Fibroblast of the aortic adventitia (primary cell): ENCODE data around the gene ANKMY2. TPM values are rescaled to one million over a fixed set of nuclear protein-coding genes. Genes with fewer than 3 reads are reported as not detected.
A peak's percentile ranks its signal among the peaks of the same experiment; 100 is the strongest.
"Not testable (repeated sequence)": the region's sequence is repeated elsewhere in the genome, so short reads cannot be mapped to it uniquely, and the experiment has no call there.

ENCODE experiments used
- DNase-seq: peaks from one replicate; pipeline ENCODE4 v3.0.0-alpha.2; 2010; ENCODE audit warnings: low read depth
- H3K4me3 ChIP-seq: 2 replicates; pipeline ENCODE4 v1.5.1; 2011; ENCODE audit warnings: low read depth, mild to moderate bottlenecking, control low read depth, low read length, moderate library complexity
- total RNA-seq: library from RNA; depleted of rRNA; stranded (reverse); fragments of >200 nt; gene quantifications from 2 replicates; pipeline ENCODE4 v1.2.3, GENCODE V29; 2012; ENCODE audit warnings: low replicate concordance
- TF ChIP-seq, protein P1 (sequence below): IDR thresholded peaks from 2 replicates; pipeline ENCODE4 v1.5.1; 2011; ENCODE audit warnings: mild to moderate bottlenecking, low read length, control low read depth, inconsistent platforms; ENCODE audit not compliant: insufficient read depth

The ANKMY2 gene
- total RNA-seq, 1 donor: 30.2 TPM

- no peak overlapping the region for H3K4me3 ChIP-seq
- TF ChIP-seq, protein P1, sequence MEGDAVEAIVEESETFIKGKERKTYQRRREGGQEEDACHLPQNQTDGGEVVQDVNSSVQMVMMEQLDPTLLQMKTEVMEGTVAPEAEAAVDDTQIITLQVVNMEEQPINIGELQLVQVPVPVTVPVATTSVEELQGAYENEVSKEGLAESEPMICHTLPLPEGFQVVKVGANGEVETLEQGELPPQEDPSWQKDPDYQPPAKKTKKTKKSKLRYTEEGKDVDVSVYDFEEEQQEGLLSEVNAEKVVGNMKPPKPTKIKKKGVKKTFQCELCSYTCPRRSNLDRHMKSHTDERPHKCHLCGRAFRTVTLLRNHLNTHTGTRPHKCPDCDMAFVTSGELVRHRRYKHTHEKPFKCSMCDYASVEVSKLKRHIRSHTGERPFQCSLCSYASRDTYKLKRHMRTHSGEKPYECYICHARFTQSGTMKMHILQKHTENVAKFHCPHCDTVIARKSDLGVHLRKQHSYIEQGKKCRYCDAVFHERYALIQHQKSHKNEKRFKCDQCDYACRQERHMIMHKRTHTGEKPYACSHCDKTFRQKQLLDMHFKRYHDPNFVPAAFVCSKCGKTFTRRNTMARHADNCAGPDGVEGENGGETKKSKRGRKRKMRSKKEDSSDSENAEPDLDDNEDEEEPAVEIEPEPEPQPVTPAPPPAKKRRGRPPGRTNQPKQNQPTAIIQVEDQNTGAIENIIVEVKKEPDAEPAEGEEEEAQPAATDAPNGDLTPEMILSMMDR: no peak
- no peak for DNase-seq
Observed at GRCh38 chr7:16684935-16685334, 39.4 kb upstream of the ANKMY2 start.

GRCh38 chr7:16678645-16679566, 33.4 kb upstream of the ANKMY2 start:
- not testable (repeated sequence) for H3K4me3 ChIP-seq, DNase-seq

DNA sequence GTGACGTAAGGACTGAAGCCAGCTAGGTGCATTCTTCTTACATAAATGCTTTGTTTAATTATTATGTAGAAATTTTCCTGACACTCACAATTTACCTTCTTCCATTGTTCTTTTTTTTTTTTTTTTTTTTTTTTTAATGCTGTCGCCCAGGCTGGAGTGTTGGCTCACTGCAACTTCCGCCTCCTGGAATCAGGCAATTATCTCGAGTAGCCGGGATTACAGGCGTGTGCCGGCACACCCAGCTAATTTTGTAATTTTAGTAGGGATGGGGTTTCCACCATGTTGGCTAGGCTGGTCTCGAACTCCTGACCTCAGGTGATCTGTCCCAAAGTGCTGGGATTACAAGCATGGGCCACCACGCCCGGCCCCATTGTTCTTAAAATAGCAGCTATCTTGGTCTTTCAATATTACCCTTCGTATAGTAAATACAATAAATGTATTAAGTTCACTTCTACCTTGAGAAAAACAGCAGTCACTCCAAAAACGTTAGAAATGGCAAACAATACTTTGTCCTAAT, 32.5 kb upstream of the ANKMY2 start:
- no peak for DNase-seq
- TF ChIP-seq, protein P1: no peak

GRCh38 chr7:16675277-16675676, 29.7 kb upstream of the ANKMY2 start:
- no peak overlapping the region for H3K4me3 ChIP-seq
- no peak for DNase-seq
- TF ChIP-seq, protein P1: no peak

More for the DNA sequence above, 32.5 kb upstream of the ANKMY2 start:
- H3K4me3 ChIP-seq: no peak overlapping the region

DNA sequence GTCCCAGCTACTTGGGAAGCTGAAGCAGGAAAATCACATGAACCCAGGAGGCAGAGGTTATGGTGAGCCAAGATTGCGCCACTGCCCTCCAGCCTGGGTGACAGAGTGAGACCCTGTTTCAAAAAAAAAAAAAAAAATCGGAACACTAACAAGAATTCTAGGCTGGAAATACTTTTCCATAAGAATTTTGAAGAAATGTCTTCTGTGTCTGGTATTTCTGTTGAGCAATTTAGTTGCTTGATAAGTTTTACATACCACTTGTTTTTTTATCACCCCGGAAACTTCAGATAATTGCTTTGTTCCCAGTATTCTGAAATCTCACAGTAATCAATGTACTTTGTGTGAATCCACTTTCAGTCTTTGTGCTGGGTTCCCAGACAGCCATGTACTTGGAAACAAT, 26.3 kb upstream of the ANKMY2 start:
- TF ChIP-seq, protein P1: no peak

GRCh38 chr7:16670731-16671344, 25.3 kb upstream of the ANKMY2 start:
- TF ChIP-seq, protein P1: no peak
- H3K4me3 ChIP-seq: no peak overlapping the region
- DNase-seq: no peak

More for the DNA sequence above, 26.3 kb upstream of the ANKMY2 start:
- H3K4me3 ChIP-seq: no peak overlapping the region
- no peak for DNase-seq

- no peak overlapping the region for H3K4me3 ChIP-seq
- TF ChIP-seq, protein P1: no peak
- peak; percentile 75 for DNase-seq
Observed at GRCh38 chr7:16670021-16670420, 24.5 kb upstream of the ANKMY2 start.
